ENCODE results near the gene AP1G1. TPM values are rescaled to one million over a fixed set of nuclear protein-coding genes. Genes with fewer than 3 reads are reported as not detected.

Gene AP1G1
- total and polyA plus RNA-seq, 2 of the 4 experiments (the other 2 are of a cell fraction): 48.3 to 86.7 TPM

GRCh38 chr16:71778780-71779179 lies 29.9 kb downstream of the AP1G1 start:
- no peak overlapping the region for H2BK120ac ChIP-seq (ENCODE audit: low read depth, low read length)
- no peak overlapping the region for H3K23ac ChIP-seq (ENCODE audit: low read depth, low read length)
- no peak overlapping the region for H2BK15ac ChIP-seq (ENCODE audit: low read depth, low read length)
- H3K4me3 ChIP-seq (ENCODE audit: insufficient read depth, low read depth, low read length): no peak overlapping the region
- H2BK20ac ChIP-seq (ENCODE audit: low read depth, low read length): no peak overlapping the region
- H3K4me1 ChIP-seq (ENCODE audit: control insufficient read depth, insufficient read depth, low read length): peaks cover 3% of the 10 kb centered on the region; the same call in 1 of the 2 replicates
- no peak overlapping the region for H2AK5ac ChIP-seq (ENCODE audit: low read depth, low read length)
- H3K4me2 ChIP-seq (ENCODE audit: low read depth, low read length): no peak overlapping the region
- H3K9me1 ChIP-seq (ENCODE audit: insufficient read depth, low read length): peaks cover 2% of the 10 kb centered on the region; the same call in 1 of the 2 replicates
- no peak overlapping the region for H3K18ac ChIP-seq (ENCODE audit: low read depth, low read length)
- no peak overlapping the region for H2BK5ac ChIP-seq (ENCODE audit: low read depth, low read length, poor library complexity, severe bottlenecking)
- H3K27ac ChIP-seq (ENCODE audit: insufficient read depth, low read length): no peak overlapping the region
- no peak overlapping the region for H4K91ac ChIP-seq (ENCODE audit: insufficient read depth, low read depth, low read length)
- intact Hi-C loops (cut with micrococcal nuclease): no loop called here
- no peaks in the 10 kb centered on the region for H3K27me3 ChIP-seq (ENCODE audit: control insufficient read depth, insufficient read depth, low read length)
- CTCF ChIA-PET: no interaction called here
- H3K9me3 ChIP-seq (ENCODE audit: control insufficient read depth, insufficient read depth, low read length): no peaks in the 10 kb centered on the region
- H2AK9ac ChIP-seq (replicated peaks; ENCODE audit: low read depth, low read length, poor library complexity): no peak overlapping the region
- no peak overlapping the region for H3K4ac ChIP-seq (ENCODE audit: low read depth, low read length)
- no peak overlapping the region for H4K8ac ChIP-seq (ENCODE audit: low read depth in 2 of 2, low read length in 2 of 2)
- no peak overlapping the region for H3K56ac ChIP-seq (ENCODE audit: extremely low read depth, insufficient read depth, low read length)
- no peak overlapping the region for H3K14ac ChIP-seq (replicated peaks; ENCODE audit: low read depth, low read length)
- H3K9ac ChIP-seq (ENCODE audit: low read depth, low read length): no peak overlapping the region
- peaks cover 46% of the 10 kb centered on the region for H4K20me1 ChIP-seq (ENCODE audit: insufficient read depth, low read length)
- TF ChIP-seq CEBPB (IDR thresholded peaks at IDR 0.05; ENCODE audit: low read depth, low read length) (no peak), MXI1 (IDR thresholded peaks at IDR 0.05; ENCODE audit: borderline replicate concordance, low read depth, low read length) (no peak), SMC3 (IDR thresholded peaks at IDR 0.05; ENCODE audit: low read depth, low read length) (no peak), MAFK (IDR thresholded peaks at IDR 0.05; ENCODE audit: low read depth, low read length) (no peak), BHLHE40 (IDR thresholded peaks at IDR 0.05; ENCODE audit: low read depth, low read length) (no peak), NFE2L2 (IDR thresholded peaks at IDR 0.05; ENCODE audit: low read depth, low read length) (no peak), CTCF (conservative IDR thresholded peaks at IDR 0.05; ENCODE audit: low read depth, low read length) (no peak), CHD1 (IDR thresholded peaks at IDR 0.05; ENCODE audit: low read depth, low read length) (no peak), RFX5 (IDR thresholded peaks at IDR 0.05; ENCODE audit: low read depth, low read length) (no peak), RAD21 (IDR thresholded peaks at IDR 0.05; ENCODE audit: low read length) (no peak), FOS (IDR thresholded peaks at IDR 0.05; ENCODE audit: low read depth, low read length) (no peak), POLR2A (IDR thresholded peaks at IDR 0.05; ENCODE audit: low read depth, low read length) (no peak), RCOR1 (IDR thresholded peaks at IDR 0.05; ENCODE audit: insufficient replicate concordance, low read length) (no peak)
- TF ChIP-seq, protein P1, sequence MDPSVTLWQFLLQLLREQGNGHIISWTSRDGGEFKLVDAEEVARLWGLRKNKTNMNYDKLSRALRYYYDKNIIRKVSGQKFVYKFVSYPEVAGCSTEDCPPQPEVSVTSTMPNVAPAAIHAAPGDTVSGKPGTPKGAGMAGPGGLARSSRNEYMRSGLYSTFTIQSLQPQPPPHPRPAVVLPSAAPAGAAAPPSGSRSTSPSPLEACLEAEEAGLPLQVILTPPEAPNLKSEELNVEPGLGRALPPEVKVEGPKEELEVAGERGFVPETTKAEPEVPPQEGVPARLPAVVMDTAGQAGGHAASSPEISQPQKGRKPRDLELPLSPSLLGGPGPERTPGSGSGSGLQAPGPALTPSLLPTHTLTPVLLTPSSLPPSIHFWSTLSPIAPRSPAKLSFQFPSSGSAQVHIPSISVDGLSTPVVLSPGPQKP (IDR thresholded peaks at IDR 0.05; ENCODE audit: borderline replicate concordance, low read depth, low read length): no peak
- TF ChIP-seq, protein P2, sequence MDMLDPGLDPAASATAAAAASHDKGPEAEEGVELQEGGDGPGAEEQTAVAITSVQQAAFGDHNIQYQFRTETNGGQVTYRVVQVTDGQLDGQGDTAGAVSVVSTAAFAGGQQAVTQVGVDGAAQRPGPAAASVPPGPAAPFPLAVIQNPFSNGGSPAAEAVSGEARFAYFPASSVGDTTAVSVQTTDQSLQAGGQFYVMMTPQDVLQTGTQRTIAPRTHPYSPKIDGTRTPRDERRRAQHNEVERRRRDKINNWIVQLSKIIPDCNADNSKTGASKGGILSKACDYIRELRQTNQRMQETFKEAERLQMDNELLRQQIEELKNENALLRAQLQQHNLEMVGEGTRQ (IDR thresholded peaks at IDR 0.05; ENCODE audit: low read depth, low read length): no peak
- no peak overlapping the region for H4K5ac ChIP-seq (ENCODE audit: low read depth, low read length)
- in situ Hi-C loops (cut with MboI; ENCODE audit: low sequenced_read_pairs): no loop called here
- H2AFZ ChIP-seq (replicated peaks; ENCODE audit: low read length, poor library complexity): no peak overlapping the region
- peaks cover 20 to 51% of the 10 kb centered on the region in 2 experiments; a peak in 3 of 4 replicates for H3K79me1 ChIP-seq (ENCODE audit: low read depth in 1 of 2, low read length in 2 of 2)
- peaks cover 19% of the 10 kb centered on the region for H3K36me3 ChIP-seq (ENCODE audit: control insufficient read depth, insufficient read depth, low read length)
- no TSS peak for BruUV-seq (replicated peaks)
- no peak for DNase-seq
- no CpG with 5 or more reads among the region's 5 CpGs for WGBS, 2 experiments (ENCODE audit: extremely low coverage in 2 of 2, insufficient read length in 1 of 2)
- POLR2A ChIA-PET (ENCODE audit: unreplicated experiment): interaction anchor here (0.6 kb wide), 1 partner anchor 32 kb away, joined by 4 read pairs; no protein-coding TSS in a partner anchor
- no peak for ATAC-seq (ENCODE audit: low read depth)
- dilution Hi-C loops (cut with HindIII; ENCODE audit: low sequenced_read_pairs, unreplicated experiment): no loop called here

Measured in IMR-90 (cell line).